NCI-H2227 treated with DMSO at 0.1 percent for 48 hours (cell line): Measurements from ENCODE around the gene TEX30.
A peak's percentile ranks its signal among the peaks of the same experiment; 100 is the strongest.

Experiments
- DNase-seq: peaks from one replicate; lab custom pipeline; 2025; lab: John Stamatoyannopoulos, UW

The TEX30 gene

DNA sequence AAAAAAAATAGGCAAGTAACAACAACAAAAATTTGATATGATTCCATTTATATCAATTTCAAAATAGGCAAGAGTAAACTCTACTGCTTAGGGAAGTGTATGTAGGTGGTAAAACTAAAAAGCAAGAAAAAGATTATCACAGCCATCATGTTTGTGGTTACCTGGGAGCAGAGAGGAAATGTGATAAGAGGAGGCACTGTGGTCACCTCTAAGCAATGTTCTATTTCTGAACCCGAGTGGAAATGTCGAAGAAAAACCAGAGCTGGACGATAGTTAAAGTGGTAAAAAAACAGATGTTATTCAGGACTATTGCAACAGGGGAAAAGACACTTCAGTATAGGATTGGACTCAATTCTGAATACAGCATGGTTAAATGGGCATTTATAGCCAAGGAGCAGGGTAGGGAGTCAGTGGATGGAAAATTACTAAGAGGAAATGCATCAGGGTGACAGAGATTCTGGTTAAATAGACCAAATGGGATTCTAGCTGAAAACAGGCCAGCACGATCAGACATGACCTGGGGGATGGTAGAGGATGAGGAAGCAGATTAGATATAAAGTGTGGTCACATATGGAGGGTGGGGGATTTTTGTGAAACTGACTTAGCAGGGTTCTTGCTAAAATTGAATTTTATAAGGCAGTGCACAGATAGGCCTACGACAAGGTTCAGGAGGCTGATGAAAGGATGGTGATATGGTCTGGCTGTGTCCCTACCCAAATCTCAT lies 6.0 kb upstream of the TEX30 start:
- no peak for DNase-seq

DNA sequence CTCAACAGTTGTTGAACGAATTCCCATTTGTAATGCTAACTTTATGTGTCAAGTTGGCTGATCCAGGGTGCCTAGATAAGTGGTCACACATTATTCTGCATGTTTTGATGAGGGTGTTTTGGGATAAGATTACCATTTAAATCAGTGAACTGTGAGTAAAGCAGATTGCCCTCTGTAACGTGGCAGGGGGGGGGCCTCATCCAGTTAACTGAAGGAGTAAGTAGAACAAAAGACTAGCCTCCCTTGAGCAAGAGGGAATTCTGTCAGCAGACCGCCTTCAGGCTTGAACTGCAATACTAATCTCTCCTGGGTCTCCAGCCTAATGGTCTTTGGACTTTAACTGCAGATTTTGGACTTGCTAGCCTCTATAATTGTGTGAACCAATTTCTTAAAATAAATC lies 4.2 kb upstream of the TEX30 start:
- DNase-seq = no peak

DNA sequence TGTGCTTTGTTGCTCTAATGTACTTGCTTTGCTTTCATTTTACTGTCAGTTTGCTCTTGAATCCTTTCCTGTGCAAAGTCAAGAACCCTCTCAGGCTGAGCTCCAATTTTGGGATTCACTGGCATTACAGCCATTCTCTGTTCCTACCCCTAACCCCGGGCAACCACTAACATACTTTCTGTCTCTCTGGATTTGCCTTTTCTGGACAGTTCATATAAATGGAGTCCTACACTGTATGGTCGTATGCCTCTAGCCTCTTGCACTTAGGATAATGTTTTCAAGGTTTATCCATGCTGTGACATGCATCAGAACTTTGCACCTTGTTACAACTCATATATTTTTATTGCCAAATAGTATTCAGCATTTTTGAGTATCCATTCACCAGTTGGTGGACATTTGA lies 2.7 kb upstream of the TEX30 start:
- no peak for DNase-seq

DNA sequence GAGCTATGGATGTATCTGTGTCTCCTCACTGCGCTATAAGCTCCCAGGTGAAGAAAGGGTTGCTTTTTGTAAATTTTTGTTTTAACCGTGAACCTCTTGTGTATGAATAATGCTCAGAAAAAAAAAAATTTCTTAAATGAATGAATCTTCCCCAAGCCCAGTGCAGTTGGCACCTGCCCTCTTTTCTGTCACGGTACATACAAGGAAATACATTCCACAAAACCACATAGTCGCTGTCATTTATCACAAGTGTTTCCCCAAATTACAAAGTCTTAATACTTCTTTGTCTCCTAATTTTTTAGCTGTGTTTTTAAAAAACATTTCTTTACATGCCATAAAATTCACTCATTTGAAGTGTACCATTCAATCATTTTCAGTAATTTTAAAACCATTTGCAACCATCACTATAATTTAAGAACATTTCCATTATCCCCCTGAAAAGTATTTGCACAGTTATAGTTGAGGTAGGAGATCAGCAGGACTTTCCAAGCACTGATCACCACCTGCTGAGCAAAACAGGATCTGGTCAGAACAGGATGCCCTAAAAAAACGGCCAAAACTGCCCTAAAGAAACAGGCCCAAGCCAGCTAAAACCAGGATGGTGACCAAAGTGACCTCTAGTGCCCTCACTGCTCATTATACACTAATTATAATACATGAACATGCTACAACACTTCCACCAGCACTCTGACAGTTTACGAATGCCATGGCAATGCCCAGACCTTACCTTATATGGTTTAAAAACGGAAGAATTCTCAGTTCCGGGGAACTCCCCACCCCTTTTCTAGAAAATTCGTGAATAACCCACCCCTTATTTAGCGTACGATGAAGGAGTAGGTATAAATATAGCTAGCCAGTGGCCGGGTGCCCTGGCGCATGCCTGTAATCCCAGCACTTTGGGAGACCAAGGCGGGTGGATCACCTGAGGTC lies 1.3 kb upstream of the TEX30 start:
- no peak for DNase-seq

GRCh38 chr13:102774214-102774568 lies 605 bp upstream of the TEX30 start:
- DNase-seq = no peak

DNA sequence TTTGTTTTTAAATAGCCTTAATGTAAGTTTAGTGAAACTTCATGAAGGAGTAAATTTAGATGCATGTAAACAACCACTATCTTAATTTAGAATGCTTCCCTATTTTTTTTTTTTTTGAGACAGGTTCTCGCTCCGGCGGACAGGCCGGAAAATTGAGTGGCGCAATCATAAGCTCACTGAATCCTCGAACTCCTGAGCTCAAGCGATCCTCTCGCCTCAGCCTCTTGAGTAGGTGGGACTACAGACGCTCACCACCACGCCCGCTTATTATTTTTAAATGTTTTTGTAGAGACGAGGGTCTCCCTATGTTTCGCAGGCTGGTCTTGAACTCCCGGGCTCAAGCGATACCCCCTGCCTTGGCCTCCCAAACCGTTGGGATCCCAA lies 1.6 kb downstream of the TEX30 start:
- DNase-seq = no peak

- no peak for DNase-seq
These were observed 2.1 kb downstream of the TEX30 start for GRCh38 chr13:102771298-102772041.

DNA sequence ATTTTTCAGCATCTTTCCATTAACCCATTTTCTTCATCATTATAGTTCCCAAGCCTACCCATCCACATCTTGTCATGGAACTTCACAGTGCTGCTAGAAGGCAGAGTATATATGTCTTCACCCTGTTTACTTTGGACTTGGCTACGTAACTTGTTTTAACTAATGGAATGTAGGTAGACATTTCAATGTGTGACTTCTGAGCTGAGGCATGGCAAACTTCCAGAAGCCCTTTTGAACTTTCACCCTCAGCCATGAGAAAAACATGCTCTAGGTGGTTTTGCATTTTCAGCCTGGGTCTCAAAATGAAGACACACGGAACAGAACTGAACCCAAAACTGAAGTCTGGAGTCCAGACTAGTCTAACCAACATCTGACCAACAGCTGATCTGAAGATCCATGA lies 3.2 kb downstream of the TEX30 start:
- no peak for DNase-seq

DNA sequence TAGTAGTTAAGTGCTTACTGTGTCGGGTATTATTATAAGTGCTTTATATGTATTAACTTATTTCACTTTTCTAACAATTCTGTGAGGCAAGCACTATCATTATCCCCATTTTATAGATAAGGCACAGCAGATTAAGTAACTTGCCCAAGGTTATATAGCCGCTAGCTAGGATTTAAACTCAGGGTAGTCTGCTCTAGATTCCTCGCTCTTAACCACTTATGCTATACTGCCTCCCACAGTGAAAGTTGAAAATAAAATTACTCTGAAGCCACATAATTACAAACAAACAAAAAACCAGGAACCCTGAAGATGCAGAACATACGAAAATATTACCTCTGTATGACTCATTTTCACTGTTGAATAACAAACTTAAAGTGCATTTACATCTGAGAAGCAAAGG lies 3.9 kb downstream of the TEX30 start:
- peak; percentile 14 for DNase-seq

- no peak for DNase-seq
These were observed 4.7 kb downstream of the TEX30 start for GRCh38 chr13:102768909-102769308.

DNA sequence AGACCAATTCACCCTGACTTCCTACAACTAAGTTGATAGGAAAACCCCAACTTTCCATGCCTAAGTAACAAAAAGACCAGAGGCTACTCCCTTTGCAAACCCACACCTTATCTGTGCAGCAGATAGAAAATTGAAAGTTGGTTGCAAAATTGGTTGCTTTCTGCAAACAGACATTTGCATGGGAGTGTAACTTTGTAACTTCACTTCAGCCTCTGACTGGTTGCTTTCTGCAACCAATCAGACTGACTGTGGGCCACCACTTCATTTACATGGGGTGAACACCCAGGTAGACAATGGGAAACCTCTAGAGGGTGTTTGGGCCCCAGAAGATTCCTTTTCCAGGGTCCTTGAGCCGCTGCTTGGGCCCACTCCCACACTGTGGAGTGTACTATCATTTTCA lies 9.8 kb downstream of the TEX30 start:
- DNase-seq = no peak

- no peak for DNase-seq
These were observed 12.5 kb downstream of the TEX30 start for GRCh38 chr13:102761071-102761470.

DNA sequence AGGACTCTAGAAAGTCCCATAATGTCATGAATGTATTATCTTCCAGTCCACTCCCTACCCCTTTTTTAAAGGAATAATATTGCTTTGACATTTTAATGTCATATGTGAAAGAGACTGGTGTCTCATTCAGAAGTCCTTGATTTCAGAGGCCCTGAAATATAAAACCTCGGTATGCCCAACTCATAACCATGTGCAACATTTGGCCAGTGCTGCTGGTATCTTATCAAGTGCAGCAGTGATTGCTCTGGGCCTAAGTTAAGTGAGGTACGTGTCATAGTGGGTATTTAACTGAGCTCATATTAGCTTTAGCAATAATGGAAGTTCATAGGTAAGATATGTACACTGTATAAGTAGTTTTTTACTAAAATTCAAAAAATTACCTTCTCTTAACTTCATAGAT lies 14.7 kb downstream of the TEX30 start:
- no peak for DNase-seq

DNA sequence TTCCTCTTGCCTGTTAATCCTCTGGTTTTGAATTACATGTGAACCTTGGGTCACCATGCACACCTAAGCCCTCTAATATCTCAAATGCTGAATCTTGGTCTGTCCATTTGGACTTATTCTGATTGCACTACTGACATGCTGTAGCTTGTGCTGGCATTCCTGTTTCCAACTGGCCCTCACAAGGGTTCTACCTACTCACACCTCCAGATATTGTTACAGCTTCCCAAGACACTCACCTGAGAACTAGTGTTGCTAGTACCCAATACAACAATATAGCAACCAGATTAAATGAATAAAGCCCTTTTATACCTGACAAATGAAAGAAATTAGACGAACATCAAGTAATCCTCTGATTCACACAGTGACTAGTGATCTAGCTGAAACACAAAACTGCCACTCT lies 16.6 kb downstream of the TEX30 start:
- DNase-seq = no peak

- no peak for DNase-seq
These were observed 21.7 kb downstream of the TEX30 start for GRCh38 chr13:102751886-102752285.

GRCh38 chr13:102742506-102742905 lies 31.1 kb downstream of the TEX30 start:
- no peak for DNase-seq

DNA sequence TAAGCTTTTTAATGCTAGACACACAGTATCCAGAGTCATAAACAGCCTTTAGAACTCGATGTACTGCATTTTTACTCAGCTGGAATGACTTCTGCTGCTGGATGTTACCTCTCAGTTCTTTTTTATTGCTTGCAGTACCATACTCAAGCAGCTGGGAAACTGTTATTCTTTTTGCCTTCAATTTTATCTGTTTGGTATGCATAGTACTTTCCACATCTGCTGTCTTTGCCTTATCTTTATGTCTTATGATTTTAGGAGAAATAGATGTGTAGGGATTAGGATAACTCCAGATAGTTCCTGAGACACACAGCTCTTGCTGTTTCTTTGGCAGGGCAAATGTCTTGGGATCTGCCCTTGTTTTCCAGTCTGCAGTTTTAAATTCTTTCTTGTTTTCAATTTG lies 31.5 kb downstream of the TEX30 start:
- DNase-seq = no peak

GRCh38 chr13:102729560-102730270 lies 43.9 kb downstream of the TEX30 start:
- no peak for DNase-seq

DNA sequence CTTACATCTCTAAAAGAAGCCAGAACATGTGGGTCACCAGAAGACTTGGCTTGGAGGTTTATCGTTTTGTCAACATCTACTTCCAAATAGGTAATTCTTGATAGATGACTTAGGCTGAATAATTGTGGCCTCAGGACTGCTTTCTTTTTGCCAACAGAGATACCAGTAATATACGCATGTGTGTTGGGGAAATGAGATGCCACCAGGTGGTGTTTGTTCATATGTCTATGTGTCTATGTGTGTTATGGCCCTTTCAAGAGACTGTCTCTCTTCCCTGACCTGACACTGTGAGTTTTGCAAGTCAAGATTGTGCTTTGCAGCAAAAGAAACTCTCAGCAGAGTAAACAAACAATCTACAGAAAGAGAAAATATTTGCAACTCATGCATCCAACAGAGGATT lies 47.2 kb downstream of the TEX30 start:
- DNase-seq = no peak

DNA sequence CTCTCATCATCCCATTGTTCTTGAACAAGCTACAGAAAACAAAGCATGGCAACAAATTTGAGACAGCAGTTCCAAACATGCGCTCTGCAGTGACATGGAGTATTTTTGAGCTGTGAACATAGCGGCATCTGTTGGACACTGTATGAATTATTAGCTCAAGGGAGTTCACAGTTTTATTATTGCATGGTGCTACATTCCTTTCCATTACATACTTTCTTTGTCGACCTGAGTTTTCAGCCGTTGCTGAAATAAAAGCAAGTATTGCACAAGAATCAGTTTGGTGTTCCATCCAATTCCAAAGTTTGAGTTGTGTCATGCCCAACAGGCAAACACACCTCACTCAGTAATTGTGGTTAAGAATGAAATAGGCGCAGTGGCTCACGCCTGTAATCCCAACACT lies 48.7 kb downstream of the TEX30 start:
- peak; percentile 11 for DNase-seq

GRCh38 chr13:102721800-102722231 lies 51.8 kb downstream of the TEX30 start:
- DNase-seq = no peak

DNA sequence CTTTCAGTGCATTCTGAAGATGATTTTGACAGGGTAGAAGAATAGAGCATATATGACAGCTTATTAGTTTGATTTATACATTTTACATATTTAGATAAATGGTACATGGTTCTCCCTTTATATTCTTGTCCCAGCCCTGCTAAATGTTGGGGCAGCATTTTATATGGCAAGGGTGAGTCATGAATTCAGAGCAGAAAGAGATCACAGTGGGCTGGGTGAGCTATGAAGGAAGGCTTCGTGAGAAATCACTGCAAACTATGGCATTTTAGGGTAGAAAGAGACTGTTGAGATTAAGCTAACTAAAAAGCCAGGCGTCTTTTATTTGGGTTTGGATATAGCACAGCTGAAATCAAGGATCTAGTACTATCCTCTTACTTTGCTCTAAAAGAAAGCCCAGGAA lies 54.8 kb downstream of the TEX30 start:
- no peak for DNase-seq
